AG09309 (cell line): Measurements from ENCODE around the gene HECTD4.

Source experiments
- DNase-seq: peaks from one replicate; pipeline ENCODE4 v3.0.0-alpha.2; 2010; ENCODE audit warnings: low read depth
- H3K4me3 ChIP-seq: 2 replicates; pipeline ENCODE4 v1.5.1; 2011; ENCODE audit warnings: mild to moderate bottlenecking, low read depth, low read length, moderate library complexity; ENCODE audit not compliant: control insufficient read depth
- CTCF ChIP-seq: IDR thresholded peaks from 2 replicates; pipeline ENCODE4 v1.5.1; 2011; ENCODE audit warnings: mild to moderate bottlenecking, low read depth, low read length, inconsistent platforms; ENCODE audit not compliant: insufficient read depth, control insufficient read depth; ENCODE audit errors: missing control alignments

Gene HECTD4

GRCh38 chr12:112185093-112185923 is 196.9 kb downstream of the HECTD4 start:
- no peak for TF ChIP-seq CTCF
- DNase-seq: no peak
- H3K4me3 ChIP-seq: no peak overlapping the region

GRCh38 chr12:112184056-112184887 is 198.0 kb downstream of the HECTD4 start:
- TF ChIP-seq CTCF: no peak
- H3K4me3 ChIP-seq: no peak overlapping the region
- DNase-seq: no peak

DNA sequence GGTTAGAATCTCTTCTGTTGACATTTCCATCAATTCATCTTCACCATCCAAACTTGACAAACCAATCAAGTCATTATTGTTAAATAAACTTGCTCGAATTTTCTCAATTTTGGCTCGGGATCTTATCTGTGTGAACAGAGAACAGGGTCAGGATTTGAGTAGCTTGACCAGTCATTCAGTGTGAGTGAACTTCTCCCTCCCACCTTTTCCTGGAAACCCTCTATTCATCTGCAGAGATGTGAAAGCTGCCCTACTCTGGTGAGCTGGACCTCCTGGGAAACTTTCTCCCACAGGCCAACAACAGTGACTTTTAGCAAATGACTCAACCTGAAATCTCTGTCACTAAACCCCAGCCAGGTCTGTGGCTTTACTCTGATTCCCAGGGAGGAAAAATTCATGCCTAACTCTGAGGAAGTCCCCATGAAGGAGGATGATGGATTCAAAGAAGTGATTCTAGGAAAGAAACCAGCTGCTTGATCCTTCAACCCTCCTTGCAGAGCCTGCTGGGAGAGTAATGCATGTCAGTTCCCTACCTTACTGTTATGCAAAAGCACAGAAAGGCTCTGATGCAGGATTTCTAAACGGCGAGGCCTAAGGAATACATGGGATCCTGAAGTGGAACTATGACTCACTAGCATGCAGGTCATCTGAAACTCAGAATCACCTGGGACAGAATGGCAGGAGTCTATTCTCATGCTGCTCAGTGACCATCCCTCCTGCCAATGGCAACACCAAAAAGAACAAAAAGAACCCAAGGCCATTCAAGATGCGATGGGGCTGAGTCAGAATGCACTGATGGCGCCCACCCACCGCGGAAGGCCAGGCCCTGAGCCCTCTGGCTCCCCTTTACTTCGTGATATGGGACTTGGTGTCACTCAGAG is 198.8 kb downstream of the HECTD4 start:
- no peak for TF ChIP-seq CTCF
- DNase-seq: peak; percentile 2
- H3K4me3 ChIP-seq: no peak overlapping the region

GRCh38 chr12:112182499-112182898 is 199.7 kb downstream of the HECTD4 start:
- no peak for DNase-seq
- no peak overlapping the region for H3K4me3 ChIP-seq
- no peak for TF ChIP-seq CTCF

DNA sequence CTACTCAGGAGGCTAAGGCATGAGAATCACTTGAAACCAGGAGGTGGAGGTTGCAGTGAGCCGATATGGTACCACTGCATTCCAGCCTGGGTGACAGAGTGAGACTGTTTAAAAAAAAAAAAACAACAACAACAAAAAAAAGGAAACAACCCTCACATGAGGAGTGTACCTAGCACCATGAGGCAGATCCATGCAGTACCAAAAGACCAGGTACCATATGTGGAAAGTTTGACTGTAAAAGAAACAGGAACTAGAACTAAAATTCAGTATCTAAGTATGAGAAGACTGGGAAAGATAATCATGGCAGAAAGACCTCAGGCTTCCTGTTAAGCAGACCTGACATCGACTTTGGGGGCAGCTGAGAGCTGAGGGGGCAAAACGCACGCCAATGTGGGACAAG is 201.8 kb downstream of the HECTD4 start:
- H3K4me3 ChIP-seq: no peak overlapping the region
- DNase-seq: no peak
- TF ChIP-seq CTCF: no peak

- TF ChIP-seq CTCF: no peak
- no peak for DNase-seq
- no peak overlapping the region for H3K4me3 ChIP-seq
Measured at GRCh38 chr12:112179916-112180315, 202.3 kb downstream of the HECTD4 start.
